AG09319 (cell line): ENCODE data around the gene ZDHHC14.

Experiments used
- DNase-seq: peaks from one replicate; pipeline ENCODE4 v3.0.0-alpha.2; 2010; ENCODE audit warnings: low read depth; ENCODE audit errors: extremely low read depth
- TF ChIP-seq, protein P1 (sequence below): IDR thresholded peaks from 2 replicates; pipeline ENCODE4 v1.5.1; 2011; ENCODE audit warnings: low read depth, mild to moderate bottlenecking, inconsistent platforms, low read length, moderate library complexity

The ZDHHC14 gene

DNA sequence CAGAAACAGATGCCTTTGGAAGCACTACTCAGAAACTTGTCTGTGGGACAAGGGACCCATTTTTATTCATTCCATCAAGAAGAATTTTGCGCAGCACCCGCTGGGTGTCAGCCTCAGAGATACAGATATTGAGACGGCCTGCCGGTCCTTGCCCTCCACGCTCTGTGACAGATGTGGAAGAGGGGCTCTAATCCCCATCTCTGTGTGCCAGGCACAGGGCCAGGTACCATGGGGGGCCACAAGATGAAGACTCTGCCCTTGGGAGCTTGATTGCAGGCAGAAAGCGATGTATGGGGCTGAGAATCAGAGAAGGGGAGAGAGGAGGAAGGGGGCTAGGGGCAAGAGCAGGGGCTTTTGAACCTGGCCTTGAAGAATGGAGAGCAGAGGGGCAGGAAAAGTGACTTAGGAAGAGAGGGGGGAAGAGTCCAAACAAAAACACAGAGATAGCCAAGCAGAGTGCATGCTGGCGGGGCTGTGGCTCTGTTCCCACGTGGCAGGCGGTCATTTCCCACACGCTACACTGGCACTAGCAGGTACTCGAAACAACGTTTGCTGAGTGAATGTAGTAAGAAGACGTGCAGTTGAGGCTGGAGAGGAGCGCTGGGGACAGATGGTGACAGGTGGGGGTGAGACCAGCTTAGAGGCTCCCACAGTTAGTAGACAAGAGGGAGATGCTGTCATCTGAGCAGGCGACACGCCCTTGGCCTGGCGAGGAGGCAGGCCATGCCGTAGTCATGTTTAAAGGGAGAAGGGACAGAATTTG is 271.8 kb downstream of the ZDHHC14 start:
- DNase-seq, result no peak
- TF ChIP-seq, protein P1, sequence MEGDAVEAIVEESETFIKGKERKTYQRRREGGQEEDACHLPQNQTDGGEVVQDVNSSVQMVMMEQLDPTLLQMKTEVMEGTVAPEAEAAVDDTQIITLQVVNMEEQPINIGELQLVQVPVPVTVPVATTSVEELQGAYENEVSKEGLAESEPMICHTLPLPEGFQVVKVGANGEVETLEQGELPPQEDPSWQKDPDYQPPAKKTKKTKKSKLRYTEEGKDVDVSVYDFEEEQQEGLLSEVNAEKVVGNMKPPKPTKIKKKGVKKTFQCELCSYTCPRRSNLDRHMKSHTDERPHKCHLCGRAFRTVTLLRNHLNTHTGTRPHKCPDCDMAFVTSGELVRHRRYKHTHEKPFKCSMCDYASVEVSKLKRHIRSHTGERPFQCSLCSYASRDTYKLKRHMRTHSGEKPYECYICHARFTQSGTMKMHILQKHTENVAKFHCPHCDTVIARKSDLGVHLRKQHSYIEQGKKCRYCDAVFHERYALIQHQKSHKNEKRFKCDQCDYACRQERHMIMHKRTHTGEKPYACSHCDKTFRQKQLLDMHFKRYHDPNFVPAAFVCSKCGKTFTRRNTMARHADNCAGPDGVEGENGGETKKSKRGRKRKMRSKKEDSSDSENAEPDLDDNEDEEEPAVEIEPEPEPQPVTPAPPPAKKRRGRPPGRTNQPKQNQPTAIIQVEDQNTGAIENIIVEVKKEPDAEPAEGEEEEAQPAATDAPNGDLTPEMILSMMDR, result no peak

DNA sequence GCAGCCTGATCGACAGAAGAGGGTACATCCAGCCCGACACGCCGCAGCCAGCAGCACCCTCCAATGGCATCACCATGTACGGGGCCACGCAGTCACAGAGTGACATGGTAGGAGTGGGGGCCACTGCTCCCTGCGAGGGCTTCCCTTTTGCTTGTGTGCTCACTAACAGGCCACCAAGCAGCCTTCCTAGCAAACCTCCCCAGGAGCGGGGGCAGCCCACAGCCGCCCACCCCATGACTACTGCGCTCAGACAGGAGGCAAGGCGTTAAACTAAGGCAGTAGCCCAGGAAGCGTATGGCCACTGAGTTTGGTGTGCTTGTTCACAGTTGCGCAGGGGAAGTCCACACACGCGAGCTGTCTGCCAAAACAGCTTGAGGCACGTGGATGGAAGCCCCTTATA is 272.5 kb downstream of the ZDHHC14 start:
- DNase-seq, result no peak
- TF ChIP-seq, protein P1, result no peak

DNA sequence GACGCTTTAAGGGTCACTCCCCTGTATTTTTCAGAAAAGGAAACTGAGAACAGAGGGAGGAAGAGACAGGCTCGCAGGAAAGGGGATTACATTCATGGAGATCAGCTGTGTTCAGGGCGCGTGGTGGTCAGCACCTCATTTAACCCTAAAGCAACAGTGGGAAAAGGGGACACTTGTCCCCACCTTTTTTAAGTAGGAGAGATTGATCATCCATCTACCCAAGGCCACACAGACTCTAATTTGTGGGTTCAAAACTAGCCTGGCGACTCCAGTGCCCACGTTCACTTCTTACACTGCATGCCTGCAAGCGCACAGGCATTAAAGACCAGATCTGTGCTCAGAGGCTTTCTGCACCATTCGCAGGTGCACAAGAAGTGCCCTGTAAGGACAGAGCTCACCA is 274.1 kb downstream of the ZDHHC14 start:
- DNase-seq, result no peak
- TF ChIP-seq, protein P1, result no peak

DNA sequence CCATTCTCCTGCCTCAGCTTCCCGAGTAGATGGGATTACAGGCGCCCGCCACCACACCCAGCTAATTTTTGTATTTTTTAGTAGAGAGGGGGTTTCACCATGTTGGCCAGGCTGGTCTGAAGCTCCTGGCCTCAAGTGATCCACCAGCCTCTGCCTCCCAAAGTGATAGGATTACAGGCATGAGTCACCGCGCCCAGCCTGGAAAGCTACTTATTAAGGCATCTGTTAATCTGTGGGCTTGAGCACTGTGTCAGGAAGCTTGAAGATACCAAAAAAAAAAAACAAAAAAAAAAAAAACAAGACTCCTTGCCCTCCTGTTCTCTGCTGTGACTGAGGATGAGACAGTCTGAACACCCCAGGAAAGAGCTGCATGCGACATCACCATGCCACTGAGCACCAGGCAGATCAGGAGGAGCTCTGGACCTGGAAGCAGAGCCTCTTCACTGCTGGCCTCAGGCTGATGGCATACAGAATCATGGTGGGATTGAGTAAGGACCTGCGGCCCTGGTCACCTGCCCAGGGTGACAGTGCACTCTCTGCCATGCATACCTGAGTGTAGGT is 275.5 kb downstream of the ZDHHC14 start:
- TF ChIP-seq, protein P1, result no peak
- DNase-seq, result no peak

DNA sequence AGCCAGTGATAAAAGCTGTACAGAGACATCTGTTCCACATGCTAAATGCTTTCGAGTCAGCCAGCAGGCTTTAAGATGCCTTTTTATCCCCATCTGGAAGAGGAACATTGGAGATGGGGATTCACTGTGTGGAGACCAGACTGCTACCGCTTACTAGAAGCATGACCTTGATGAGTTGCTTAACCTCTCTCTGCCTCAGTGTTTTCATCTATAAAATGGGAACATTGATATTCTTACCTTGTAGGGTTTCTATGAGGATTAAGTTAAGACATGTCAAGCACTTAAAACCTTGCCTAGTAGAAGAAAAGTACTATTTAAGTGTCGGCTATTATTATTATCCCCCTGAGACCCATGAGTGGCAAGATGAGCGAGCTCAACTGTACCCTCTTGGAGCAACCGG is 276.8 kb downstream of the ZDHHC14 start:
- TF ChIP-seq, protein P1, result no peak
- DNase-seq, result no peak

DNA sequence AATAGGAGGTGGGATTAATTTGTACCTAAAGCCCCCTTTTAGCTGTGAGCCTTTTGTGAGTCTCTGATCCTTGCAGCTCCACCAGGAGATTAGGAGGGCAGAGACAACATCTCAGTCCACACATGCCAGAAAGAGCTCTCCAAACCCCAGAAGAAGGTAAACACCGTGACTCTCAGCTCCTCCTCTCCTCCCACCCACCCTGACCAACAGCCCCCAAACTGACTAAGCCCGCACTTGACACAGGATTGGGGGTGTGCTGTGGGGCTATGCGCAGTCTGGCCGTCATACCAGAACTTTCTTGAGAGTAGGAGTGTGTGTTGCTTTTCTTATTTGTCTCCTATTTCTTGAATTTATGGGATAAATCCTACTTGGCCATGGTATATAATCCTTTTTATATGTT is 277.3 kb downstream of the ZDHHC14 start:
- no peak for DNase-seq

More for the DNA sequence above, 277.3 kb downstream of the ZDHHC14 start:
- TF ChIP-seq, protein P1, result no peak
